Activated T-helper 1 cell treated with anti-CD3 and anti-CD28 coated beads, Interleukin-12 subunit alpha, Interleukin-12 subunit beta, Interleukin-2, Interleukin-4 antibody, amounts not matched to agents 30 ng/mL and 10 ng/mL and 1 ng/mL, durations not matched to agents 14 hours and 24 hours and 36 hours (primary cell): ENCODE measurements around the gene AFAP1L2. TPM values are rescaled to one million over a fixed set of nuclear protein-coding genes. Genes with fewer than 3 reads are reported as not detected.

Source experiments
- total RNA-seq: library from RNA; stranded (reverse); gene quantifications from 2 replicates; pipeline ENCODE4 v1.2.3, GENCODE V29; 2022

Gene AFAP1L2
- total RNA-seq, 1 donor from 2014 or later = 3.7 TPM

Other genes with a start within 250 kb of the AFAP1L2 start
- gene CCDC186, start 230.3 kb downstream of the AFAP1L2 start, total RNA-seq = 12.1 and 13.0 TPM in 2 replicates
- 0.10 and 0.13 TPM in 2 replicates for gene TDRD1, start 225.1 kb downstream of the AFAP1L2 start, total RNA-seq
- gene VWA2, start 165.2 kb downstream of the AFAP1L2 start, total RNA-seq = not detected in 2 replicates